Stimulated activated CD4-positive, alpha-beta T cell treated with anti-CD3 and anti-CD28 coated beads, Interleukin-4, amount 100 ng/mL, for 24 hours (primary cell): Measurements from ENCODE around the gene WDR90.
A peak's percentile ranks its signal among the peaks of the same experiment; 100 is the strongest.

Experiments used
- DNase-seq: peaks from one replicate; pipeline ENCODE4 v3.0.0-alpha.2; 2020

The WDR90 gene

DNA sequence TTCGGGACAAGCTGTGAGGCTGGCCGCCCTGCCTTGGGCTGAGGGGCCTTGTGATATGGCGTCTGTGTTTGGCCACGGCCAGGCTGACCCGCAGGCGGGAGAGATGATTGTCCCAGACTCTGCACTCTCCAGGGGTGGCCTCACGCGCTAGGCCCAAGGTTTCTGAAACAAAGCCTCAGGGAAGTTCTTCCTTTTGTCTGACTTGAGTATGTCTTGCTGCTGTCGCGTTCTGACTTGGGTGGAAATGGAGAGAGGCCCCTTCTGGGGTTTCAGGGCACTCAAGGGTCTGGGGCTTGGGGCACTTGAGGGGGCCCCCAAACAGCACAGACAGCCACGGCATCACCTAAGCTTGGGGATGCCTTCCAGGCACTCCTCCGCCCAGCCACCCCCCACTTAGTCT, 61.9 kb downstream of the WDR90 start:
- DNase-seq = no peak

DNA sequence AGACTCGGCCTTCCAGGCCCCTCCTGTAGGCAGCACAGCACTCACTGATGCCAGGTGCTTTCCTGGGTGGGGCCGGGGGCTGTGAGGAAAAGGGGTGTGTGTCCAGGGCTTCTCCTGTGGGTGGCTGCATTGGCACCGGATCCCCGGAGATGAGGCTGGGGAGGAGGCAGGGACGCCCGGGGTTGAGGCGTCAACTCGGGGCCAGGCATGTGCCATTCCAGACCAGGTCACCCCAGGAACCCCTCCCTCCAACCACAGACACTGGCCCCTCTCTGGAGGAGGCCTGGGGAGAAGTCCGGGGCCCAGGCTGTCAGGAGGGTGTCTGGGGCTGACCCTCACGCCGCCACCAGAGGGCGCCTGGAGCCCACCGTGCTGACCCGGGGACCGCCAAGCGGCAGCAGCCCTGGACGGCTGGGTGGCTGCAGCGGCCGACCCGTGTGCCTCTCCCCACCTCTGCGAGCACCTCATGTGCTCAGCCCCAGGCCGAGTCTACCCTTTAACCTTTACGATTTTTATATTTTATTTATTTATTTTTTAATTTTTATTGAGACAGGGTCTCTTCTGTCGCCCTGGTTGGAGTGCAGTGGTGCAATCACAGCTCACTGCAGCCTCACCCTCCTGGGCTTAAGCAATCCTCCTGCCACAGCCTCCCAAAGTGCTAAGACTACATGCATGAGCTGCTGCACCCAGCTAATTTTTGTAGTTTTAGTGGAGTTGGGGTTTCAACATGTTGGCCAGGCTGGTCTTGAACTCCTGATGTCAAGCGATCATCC, 62.6 kb downstream of the WDR90 start:
- peak; percentile 83 for DNase-seq

DNA sequence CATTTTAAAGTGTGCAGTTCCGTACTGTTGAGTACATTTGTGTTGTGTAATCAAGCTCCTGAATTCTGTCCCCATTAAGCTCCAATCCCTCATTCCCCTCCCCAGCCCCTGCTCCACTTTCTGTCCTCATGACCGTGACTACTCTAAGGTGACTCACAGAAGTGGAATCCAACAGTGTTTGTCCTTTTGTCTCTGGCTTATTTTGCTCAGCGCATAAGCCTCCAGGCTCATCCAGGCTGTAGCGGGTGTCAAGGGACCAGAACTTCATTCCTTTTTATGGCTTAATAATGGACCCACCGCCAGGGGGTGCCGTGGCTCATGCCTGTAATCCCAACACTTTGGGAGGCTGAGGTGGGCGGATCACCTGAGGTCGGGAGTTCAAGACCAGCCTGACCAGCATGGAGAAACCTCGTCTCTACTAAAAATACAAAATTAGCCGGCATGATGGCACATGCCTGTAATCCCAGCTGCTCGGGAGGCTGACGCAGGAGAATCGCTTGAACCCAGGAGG, 63.6 kb downstream of the WDR90 start:
- DNase-seq = peak; percentile 59

DNA sequence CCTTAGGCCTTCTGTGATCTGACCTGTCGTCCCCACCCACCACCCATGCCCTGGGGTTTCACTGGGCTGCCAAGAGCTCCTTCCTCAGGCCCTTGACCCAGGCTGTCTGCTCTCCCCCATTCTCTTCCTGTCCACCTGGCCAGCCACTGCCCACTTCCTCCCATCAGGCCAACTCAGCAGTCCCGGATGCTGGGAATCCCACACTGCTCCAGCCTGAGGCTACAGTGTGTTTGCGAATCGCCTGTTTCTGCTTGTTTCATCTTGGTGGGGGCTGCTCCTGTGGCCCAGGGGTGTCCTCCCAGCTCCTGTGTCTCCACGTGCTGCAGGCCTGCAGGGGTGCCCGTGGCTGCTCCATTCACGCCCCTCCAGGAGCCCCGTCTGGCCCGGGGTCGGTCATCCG, 64.9 kb downstream of the WDR90 start:
- DNase-seq = no peak

DNA sequence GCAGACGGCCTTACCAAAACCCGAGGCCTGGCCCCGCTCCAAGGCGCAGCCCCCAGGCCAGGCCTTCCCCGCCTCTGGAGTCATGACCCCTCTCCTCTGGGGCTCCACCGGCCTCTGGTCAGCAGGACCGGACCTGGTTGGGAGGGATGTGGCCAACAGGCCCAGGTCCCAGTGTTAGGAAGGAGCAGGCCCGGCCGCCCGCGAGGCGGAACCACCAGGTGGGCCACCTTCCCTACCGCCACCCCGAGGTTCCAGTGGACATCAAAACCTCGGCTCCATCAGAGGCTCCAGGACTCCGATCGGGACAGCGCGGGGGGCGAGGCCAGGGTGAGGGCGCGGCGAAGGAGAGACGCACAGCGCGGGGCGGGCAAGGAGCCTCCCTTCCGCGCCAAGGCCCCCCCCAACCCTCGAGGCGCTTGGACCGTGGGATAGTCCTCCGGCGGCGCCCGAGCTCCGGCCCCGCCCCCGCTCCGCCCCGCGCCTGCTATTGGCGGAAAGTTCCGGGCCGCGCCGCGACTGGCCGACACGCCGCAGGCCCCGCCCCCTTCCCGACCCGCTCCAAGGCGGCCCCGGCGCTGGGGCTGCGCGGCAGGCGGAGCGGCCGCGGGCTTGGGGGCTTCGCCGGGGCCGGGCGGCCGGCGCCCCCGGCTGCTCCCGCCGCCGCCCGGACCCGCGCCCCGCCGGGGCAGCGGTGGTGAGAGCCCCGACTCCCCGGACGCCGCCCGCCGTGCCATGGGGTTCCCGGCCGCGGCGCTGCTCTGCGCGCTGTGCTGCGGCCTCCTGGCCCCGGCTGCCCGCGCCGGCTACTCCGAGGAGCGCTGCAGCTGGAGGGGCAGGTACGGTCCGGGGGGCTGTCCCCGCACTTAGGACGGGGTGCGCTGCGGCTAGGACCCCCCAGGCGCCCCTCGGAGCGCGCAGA, 65.7 kb downstream of the WDR90 start, which contains the start of gene METRN:
TSS of gene METRN (plus strand) at position 561 of the 919 bp plus-strand sequence. CDS start at position 733, 172 bp downstream.
- DNase-seq = peak; percentile 90

DNA sequence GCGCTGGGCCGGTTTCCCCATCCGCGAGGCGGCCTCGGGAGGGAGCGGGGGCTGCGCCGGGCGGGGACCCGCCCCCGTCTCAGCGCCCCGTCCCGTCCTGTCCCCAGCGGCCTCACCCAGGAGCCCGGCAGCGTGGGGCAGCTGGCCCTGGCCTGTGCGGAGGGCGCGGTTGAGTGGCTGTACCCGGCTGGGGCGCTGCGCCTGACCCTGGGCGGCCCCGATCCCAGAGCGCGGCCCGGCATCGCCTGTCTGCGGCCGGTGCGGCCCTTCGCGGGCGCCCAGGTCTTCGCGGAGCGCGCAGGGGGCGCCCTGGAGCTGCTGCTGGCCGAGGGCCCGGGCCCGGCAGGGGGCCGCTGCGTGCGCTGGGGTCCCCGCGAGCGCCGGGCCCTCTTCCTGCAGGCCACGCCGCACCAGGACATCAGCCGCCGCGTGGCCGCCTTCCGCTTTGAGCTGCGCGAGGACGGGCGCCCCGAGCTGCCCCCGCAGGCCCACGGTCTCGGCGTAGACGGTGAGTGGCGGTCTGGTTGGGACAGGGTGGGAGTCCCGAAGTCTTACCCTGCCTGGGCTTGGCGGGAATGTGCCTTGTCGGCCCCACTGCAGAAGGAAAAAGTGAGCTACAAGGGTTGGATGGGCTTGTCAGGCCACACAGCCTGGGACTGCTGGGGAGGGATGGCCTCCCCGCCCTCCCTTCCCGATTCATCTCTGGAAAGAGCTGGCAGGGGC, 66.5 kb downstream of the WDR90 start:
- DNase-seq = no peak

DNA sequence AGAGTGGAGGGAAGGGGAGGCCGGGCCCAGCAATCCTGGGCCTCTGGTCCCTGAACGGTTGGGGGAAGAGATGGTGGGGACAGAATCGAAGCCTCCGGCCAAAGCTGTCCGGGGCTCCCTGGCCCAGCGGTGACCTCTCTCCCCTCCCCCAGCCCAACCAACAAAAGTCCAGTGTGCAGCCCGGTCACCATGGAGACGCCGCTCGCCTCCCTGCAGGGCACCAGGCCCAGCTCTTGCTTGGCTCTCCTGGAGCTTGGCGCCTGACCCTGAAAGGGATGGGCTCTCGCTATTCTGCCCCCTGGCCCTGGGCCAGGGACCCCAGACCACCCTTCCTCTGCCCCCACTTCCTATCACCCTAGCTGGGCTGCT, 67.0 kb downstream of the WDR90 start:
- DNase-seq = no peak

DNA sequence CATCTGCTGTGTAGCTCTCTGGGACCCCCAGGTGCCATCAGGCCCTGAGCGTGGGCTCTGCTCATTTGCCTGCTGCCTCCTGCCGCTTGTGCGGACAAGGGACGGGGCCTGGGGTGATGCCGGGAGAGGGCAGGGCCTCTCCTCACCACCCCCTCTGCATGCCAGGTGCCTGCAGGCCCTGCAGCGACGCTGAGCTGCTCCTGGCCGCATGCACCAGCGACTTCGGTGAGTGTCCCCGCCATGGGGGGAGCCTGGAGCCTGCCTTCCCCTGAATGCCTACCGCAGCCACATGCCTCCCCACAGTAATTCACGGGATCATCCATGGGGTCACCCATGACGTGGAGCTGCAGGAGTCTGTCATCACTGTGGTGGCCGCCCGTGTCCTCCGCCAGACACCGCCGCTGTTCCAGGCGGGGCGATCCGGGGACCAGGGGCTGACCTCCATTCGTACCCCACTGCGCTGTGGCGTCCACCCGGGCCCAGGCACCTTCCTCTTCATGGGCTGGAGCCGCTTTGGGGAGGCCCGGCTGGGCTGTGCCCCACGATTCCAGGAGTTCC, 67.7 kb downstream of the WDR90 start:
- no peak for DNase-seq
